NT2/D1 (cell line): Measurements from ENCODE around the gene BIN1.

ENCODE experiments used
- DNase-seq: peaks from one replicate; pipeline ENCODE4 v3.0.0-alpha.2; 2011; ENCODE audit warnings: low read depth, low spot score
- H3K27me3 ChIP-seq: 2 replicates; pipeline ENCODE4 v1.6.0; 2011; ENCODE audit warnings: mild to moderate bottlenecking; ENCODE audit not compliant: insufficient read length, insufficient read depth
- H3K36me3 ChIP-seq: 2 replicates; pipeline ENCODE4 v1.6.1; 2011; ENCODE audit warnings: mild to moderate bottlenecking, low read length, mixed read lengths; ENCODE audit not compliant: insufficient read depth, insufficient read length
- H3K4me1 ChIP-seq: 2 replicates; pipeline ENCODE4 v1.5.1; 2011; ENCODE audit not compliant: insufficient read depth, insufficient read length
- H3K4me3 ChIP-seq: 2 replicates; pipeline ENCODE4 v1.5.1; 2011; ENCODE audit warnings: low read depth; ENCODE audit not compliant: insufficient read length
- H3K9ac ChIP-seq: 2 replicates; pipeline ENCODE4 v1.6.0; 2011; ENCODE audit warnings: low read depth; ENCODE audit not compliant: insufficient read length
- H3K9me3 ChIP-seq: 2 replicates; pipeline ENCODE4 v1.5.1; 2011; ENCODE audit warnings: mild to moderate bottlenecking, low read length; ENCODE audit not compliant: insufficient read depth
- SUZ12 ChIP-seq: IDR thresholded peaks from 2 replicates; pipeline ENCODE4 v1.6.1; 2011; ENCODE audit not compliant: insufficient read length, insufficient read depth; ENCODE audit errors: extremely low read depth
- YY1 ChIP-seq: IDR thresholded peaks from 2 replicates; pipeline ENCODE4 v1.6.1; 2011; ENCODE audit not compliant: insufficient read length, insufficient read depth
- ZNF274 ChIP-seq: IDR thresholded peaks from 2 replicates; pipeline ENCODE4 v1.6.1; 2011; ENCODE audit warnings: mild to moderate bottlenecking, low read depth, low read length

BIN1 gene

DNA sequence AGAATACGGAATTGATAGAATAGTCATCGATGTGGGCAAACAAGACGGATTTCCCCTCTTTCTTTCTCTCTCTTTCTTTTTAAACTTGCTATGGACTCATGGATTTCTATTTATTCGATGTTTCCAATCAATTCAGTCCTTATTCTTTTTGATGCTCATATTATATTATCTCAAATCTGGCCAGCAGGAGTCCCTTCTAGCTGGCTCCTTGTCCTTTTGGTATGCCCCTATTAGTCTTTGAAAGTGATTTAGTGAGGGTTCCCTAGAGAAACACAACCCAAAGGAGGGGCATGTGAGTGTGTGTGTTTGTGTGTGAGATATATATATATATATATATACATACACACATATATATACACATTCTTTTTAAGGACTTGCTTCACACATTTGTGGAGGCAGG lies 23.5 kb upstream of the BIN1 start:
- no peak for TF ChIP-seq ZNF274
- TF ChIP-seq YY1: no peak
- no peak for TF ChIP-seq SUZ12
- DNase-seq: no peak
- no peak overlapping the region for H3K9ac ChIP-seq
- H3K27me3 ChIP-seq: no peaks in the 10 kb centered on the region
- H3K4me3 ChIP-seq: no peak overlapping the region
- peaks cover 4% of the 10 kb centered on the region for H3K4me1 ChIP-seq
- H3K9me3 ChIP-seq: no peaks in the 10 kb centered on the region
- no peaks in the 10 kb centered on the region for H3K36me3 ChIP-seq

DNA sequence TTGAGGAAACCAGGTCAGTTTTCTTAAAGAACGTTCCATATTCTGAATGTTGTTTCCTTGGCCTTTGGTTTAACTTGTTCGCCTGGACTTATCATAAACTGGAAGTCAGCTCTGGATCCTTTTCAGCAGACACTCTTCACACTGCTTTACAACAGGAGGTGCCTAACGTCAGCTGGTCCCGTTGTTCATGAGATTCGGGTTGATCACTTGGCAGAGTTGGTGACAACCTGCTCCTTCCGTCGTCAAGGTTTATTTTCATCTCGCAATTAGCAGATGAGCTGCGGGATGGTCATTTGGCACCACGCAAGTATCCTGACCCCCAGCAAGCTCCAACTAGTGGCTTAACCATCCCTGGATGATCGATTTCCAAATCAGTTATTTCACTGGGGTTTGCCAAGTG lies 23.0 kb upstream of the BIN1 start:
- no peak for TF ChIP-seq ZNF274
- TF ChIP-seq YY1: no peak
- no peak for TF ChIP-seq SUZ12
- H3K36me3 ChIP-seq: no peaks in the 10 kb centered on the region
- no peaks in the 10 kb centered on the region for H3K9me3 ChIP-seq
- H3K4me3 ChIP-seq: no peak overlapping the region
- H3K27me3 ChIP-seq: no peaks in the 10 kb centered on the region
- H3K4me1 ChIP-seq: peaks cover 4% of the 10 kb centered on the region
- DNase-seq: no peak
- H3K9ac ChIP-seq: no peak overlapping the region

DNA sequence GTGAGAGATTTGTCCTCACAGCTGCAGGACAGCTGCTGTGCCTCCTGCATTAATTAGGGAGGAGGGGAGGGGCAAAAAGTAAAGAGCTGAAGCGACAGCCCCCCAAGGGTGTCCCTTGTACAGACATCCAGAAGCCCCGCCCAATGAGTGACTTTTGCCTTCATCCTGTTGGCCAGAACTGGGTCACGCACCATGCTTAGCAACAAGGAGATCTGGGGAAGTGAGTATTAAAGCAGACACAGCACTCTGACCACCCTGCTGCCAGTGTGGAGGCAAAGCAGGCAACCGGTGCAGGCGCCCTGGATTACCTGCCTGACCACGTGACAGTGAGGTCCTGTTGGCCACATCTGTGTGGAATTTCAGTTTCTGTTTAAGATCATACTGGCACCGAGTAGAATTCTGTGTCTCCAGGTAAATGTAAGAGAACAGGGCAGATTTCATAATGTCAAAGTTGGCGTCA lies 21.5 kb upstream of the BIN1 start:
- H3K4me1 ChIP-seq: peaks cover 4% of the 10 kb centered on the region
- no peaks in the 10 kb centered on the region; the same call in 1 of the 2 replicates for H3K9me3 ChIP-seq
- H3K36me3 ChIP-seq: no peaks in the 10 kb centered on the region
- TF ChIP-seq SUZ12: no peak
- H3K27me3 ChIP-seq: no peaks in the 10 kb centered on the region
- no peak overlapping the region for H3K4me3 ChIP-seq
- no peak for DNase-seq
- no peak overlapping the region for H3K9ac ChIP-seq

DNA sequence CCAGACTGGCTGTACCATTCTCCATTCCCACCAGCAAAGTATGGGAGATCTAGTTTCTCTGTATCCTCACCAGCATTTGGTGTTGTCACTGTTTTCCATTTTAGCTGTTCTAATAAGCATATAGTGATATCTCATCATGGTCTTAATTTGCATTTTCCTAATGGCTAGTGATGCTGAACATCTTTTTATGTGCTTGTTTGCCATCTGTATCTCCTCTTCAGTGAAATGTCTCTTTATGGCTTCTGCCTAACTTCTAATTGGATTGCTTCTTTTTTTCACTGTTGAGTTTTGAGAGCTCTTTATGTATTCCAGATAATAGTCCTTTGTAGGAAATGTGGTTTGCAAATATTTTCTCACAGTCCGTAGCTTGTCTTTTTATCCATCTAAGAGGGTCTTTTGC lies 18.9 kb upstream of the BIN1 start:
- DNase-seq: no peak
- Histone ChIP-seq H3K9me3 (peaks cover 7% of the 10 kb centered on the region; the same call in 1 of the 2 replicates), H3K4me3 (no peak overlapping the region), H3K4me1 (peaks cover 4% of the 10 kb centered on the region), H3K27me3 (no peaks in the 10 kb centered on the region), H3K9ac (no peak overlapping the region), H3K36me3 (no peaks in the 10 kb centered on the region)
- TF ChIP-seq ZNF274 (no peak), YY1 (no peak), SUZ12 (no peak)

DNA sequence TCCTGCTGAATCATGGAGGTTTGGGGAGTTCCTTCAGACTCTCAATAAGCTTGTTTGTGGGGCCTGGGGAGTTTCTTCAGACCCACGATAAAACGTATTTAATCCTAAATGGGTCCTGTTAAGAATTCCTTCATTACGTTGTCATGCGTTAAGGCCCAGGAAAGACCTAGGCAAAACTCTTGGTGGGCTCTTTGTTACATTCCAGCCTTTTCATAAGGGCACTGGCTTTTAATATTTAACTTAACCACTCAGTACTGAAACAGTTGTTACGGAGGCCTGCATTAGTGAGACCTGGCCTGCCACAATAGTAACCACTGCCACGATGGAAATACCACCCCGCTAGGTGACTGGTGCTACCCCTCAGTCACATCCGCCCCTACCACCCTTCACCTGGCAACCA lies 17.5 kb upstream of the BIN1 start:
- Histone ChIP-seq H3K27me3 (no peaks in the 10 kb centered on the region), H3K4me1 (peaks cover 4% of the 10 kb centered on the region), H3K9me3 (peaks cover 13% of the 10 kb centered on the region; the same call in 1 of the 2 replicates), H3K36me3 (no peaks in the 10 kb centered on the region), H3K4me3 (no peak overlapping the region), H3K9ac (no peak overlapping the region)
- TF ChIP-seq SUZ12: no peak
- TF ChIP-seq ZNF274: no peak
- no peak for TF ChIP-seq YY1
- no peak for DNase-seq

DNA sequence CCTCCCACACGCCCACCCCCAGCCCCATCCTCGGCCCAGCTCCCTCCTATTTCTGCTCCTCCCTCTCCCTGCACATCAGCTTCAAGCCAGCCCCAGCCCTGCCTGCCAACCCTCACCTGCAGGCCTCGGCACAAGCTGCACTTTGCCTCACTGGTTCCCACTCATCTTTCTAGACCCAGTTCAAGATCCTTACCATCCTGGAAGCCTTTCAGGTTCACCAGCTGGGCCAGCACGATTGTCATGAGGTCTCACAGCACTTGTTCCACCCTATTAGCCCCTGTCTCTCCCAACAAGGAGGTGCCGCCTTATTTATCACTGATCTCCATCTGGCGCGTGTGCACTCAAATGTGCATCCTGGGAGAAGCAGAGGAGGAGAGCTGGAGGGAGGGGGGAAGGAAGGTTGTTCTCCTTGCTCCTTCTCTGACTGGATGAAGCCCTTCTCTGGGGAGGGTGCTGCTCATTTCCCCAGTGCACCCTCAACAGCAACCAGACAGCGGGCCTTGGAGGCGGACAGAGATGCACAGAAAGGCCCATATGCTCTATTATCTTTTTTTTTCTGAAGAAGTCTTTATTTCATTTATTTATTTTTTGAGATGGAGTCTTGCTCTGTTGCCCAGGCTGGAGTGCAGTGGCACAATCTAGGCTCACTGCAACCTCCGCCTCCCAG lies 15.5 kb upstream of the BIN1 start:
- no peaks in the 10 kb centered on the region for H3K36me3 ChIP-seq
- H3K9me3 ChIP-seq: peaks cover 24% of the 10 kb centered on the region; the same call in 1 of the 2 replicates
- no peak overlapping the region for H3K4me3 ChIP-seq
- no peak for TF ChIP-seq YY1
- TF ChIP-seq SUZ12: no peak
- no peak for TF ChIP-seq ZNF274
- H3K27me3 ChIP-seq: no peaks in the 10 kb centered on the region
- no peak for DNase-seq
- no peak overlapping the region for H3K9ac ChIP-seq
- no peaks in the 10 kb centered on the region for H3K4me1 ChIP-seq

DNA sequence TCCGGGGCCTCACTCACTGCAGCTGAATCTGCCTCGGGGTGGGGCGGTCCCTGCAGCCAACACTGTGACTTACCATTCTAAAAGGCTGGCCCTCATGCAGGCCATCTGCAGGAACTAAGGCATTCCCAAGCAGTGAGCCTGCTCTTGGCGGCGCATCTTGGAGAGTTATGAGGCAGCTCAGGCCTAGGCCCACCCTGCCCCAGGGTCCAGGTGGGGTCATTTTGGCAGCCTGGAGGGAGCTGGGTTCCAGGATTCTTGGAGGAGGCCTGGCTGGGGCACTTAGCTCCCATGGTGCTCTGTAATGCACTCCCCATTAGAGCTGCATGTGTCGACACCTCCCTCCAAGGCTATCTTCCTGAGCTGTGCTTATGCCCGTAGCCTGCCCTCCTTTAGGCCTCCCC lies 14.8 kb upstream of the BIN1 start:
- H3K4me1 ChIP-seq: no peaks in the 10 kb centered on the region
- no peak overlapping the region for H3K9ac ChIP-seq
- H3K36me3 ChIP-seq: no peaks in the 10 kb centered on the region
- no peaks in the 10 kb centered on the region for H3K27me3 ChIP-seq
- H3K4me3 ChIP-seq: no peak overlapping the region
- DNase-seq: no peak
- peaks cover 24% of the 10 kb centered on the region; the same call in 1 of the 2 replicates for H3K9me3 ChIP-seq
- no peak for TF ChIP-seq ZNF274
- no peak for TF ChIP-seq YY1
- TF ChIP-seq SUZ12: no peak
